GM13977 (cell line): Measurements from ENCODE around the gene WWOX.

Experiments used
- DNase-seq: peaks from one replicate; pipeline ENCODE4 v3.0.0; 2012; ENCODE audit warnings: low spot score
- CTCF ChIP-seq: IDR thresholded peaks from 2 replicates; pipeline ENCODE4 v1.5.1; 2012; ENCODE audit warnings: mild to moderate bottlenecking, control low read depth; ENCODE audit not compliant: insufficient read depth; ENCODE audit errors: extremely low read depth, missing control alignments
- in situ Hi-C: fragments of 300-500 bp; cut with MboI; formaldehyde crosslinking; loops from one replicate; pipeline ENCODE4 v1.12.0; 2022; ENCODE audit warnings: low sequenced_read_pairs, low pct_unique_long_range_greater_than_20kb, mixed read lengths, inconsistent platforms; ENCODE audit not compliant: unreplicated experiment

WWOX gene

GRCh38 chr16:78990309-78990701, 890.9 kb downstream of the WWOX start:
- in situ Hi-C loops, result no loop called here
- DNase-seq, result no peak
- no peak for TF ChIP-seq CTCF

GRCh38 chr16:78992001-78992400, 892.5 kb downstream of the WWOX start:
- DNase-seq, result no peak
- no peak for TF ChIP-seq CTCF
- in situ Hi-C loops, result no loop called here

- TF ChIP-seq CTCF, result no peak
- DNase-seq, result no peak
- in situ Hi-C loops, result no loop called here
Observed at GRCh38 chr16:78993346-78993745, 893.9 kb downstream of the WWOX start.

GRCh38 chr16:78994135-78994745, 894.8 kb downstream of the WWOX start:
- TF ChIP-seq CTCF, result no peak
- in situ Hi-C loops, result no loop called here
- DNase-seq, result no peak

- no peak for TF ChIP-seq CTCF
- in situ Hi-C loops, result no loop called here
- no peak for DNase-seq
Observed at GRCh38 chr16:78995441-78995840, 896.0 kb downstream of the WWOX start.

GRCh38 chr16:78996790-78997189, 897.3 kb downstream of the WWOX start:
- in situ Hi-C loops, result no loop called here
- no peak for TF ChIP-seq CTCF
- no peak for DNase-seq

GRCh38 chr16:78998879-78999278, 899.4 kb downstream of the WWOX start:
- DNase-seq, result no peak
- TF ChIP-seq CTCF, result no peak
- in situ Hi-C loops, result no loop called here
